NCI-H82 treated with DMSO at 0.1 percent for 48 hours (cell line): ENCODE data around the gene UBE2D3.

Source experiments
- DNase-seq: peaks from one replicate; lab custom pipeline; 2025; ENCODE audit not compliant: unreplicated experiment; lab: John Stamatoyannopoulos, UW

Gene UBE2D3

DNA sequence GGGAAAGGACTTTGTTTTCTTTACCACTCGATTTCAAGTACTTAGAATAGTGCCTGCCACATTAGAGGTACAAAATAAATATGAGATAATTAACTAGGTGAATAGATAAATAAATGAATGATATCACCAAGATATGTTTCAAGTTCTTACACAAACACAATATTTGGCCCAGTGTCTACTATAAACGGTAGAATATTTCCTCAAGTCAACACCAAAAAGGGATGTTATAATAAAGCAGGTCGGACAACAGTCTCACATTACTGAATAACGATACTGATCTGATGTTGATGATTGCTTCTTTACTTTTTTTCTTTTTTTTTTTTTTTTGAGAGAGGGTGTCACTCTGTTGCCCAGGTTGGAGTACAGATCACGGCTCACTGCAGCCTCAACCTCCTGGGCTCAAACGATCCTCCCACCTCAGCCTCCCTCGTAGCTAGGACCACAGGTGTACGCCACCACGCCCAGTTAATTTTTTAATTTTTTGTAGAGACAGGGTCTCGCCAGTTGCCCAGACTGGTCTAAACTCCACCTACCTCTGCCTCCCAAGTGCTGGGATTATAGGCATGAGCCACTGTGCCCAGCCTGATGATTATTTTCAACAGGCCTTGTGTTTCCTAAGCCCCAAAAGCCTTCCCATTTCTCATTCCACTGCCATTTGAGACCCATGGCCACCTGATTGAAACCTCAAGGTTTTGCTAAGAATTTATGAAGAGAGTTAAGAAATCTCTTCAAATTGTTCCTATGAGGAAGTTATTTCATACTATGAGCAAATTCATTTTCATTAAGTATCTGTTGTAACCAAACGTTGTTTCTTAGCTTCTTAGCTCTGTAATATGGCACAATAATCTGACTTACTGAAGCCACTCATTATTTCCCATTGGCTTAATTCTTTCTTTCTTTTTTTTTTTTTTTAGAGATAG, 68.8 kb downstream of the UBE2D3 start:
- no peak for DNase-seq

DNA sequence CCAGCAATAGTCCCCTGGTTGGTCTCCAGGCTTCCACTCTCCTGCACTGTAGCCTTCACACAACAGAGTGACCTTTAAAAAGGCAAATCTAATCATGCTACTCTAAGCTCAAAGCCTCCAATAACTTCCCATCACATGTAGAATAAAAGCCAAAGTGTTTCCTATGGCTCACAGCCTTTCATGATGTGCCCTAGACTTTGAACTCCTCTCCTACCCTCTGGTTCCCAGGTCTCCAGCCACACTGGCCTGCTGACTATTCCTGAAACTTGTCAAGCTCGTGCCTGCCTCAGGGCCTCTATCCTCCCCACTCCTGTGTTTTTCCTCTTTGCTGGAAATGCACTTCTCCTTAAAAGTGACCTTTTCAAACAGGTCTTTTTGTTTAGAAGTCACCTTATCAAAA, 69.7 kb downstream of the UBE2D3 start:
- DNase-seq, result no peak

DNA sequence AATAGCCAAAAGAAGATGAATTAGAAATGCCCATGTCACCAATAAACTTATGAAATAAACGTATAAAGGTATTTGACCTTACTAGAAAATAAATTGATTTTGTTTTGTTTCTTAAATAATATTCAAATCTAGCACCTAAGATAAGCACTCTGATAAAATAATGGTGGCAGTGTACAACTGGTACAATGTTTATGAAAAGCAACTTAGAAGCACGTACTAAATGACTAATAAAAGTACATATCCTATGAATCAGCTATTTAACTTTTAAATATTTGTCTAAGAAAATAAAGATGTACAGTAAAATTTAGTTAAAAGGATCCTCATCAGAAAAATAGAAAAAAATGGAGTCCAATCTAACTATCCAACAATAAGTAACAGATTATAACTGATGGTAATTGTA, 73.3 kb downstream of the UBE2D3 start:
- DNase-seq, result no peak

DNA sequence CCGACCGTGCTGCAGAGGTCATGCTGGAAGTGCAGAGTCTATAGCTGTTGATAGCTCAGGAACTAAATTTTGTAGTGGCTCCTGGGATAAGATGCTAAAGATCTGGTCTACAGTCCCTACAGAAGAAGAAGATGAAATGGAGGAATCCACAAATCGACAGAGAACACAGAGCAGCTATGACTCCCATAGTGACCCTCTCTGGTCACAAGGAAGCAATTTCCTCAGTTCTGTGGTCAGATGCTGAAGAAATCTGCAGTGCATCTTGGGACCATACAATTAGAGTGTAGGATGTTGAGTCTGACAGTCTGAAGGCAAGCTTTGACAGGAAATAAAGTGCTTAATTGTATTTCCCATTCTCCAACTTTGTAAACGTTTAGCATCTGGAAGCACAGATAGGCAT, 75.4 kb downstream of the UBE2D3 start:
- DNase-seq, result no peak
